T-cell (primary cell): ENCODE measurements around the gene CCL21. TPM values are rescaled to one million over a fixed set of nuclear protein-coding genes. Genes with fewer than 3 reads are reported as not detected.

ENCODE experiments used
- ATAC-seq, 4 experiments: fragments of 200-7000 bp in 3 of 4; fragments of 150-1000 bp in 1 of 4; cut with Tn5 transposase; replicated peaks in 1 of 4; 1 replicate in 3 of 4; 2 replicates in 1 of 4; pipeline ENCODE4 v1.10.0; 2021; ENCODE audit warnings: moderate library complexity in 3 of 4, mild to moderate bottlenecking in 2 of 4, moderate number of reproducible peaks in 1 of 4
- CTCF ChIA-PET, 2 donors: fragments of 300-600 bp; sonication (Branson Sonifier 250); formaldehyde crosslinking; loops; one replicate each; lab custom pipeline; 2022; ENCODE audit warnings: antibody characterized with exemption in 2 of 2; lab: Charles Lee
- POLR2A ChIA-PET, 2 donors: fragments of 300-600 bp; sonication (Branson Sonifier 250); formaldehyde crosslinking; loops; one replicate each; lab custom pipeline; 2022; ENCODE audit warnings: antibody characterized with exemption in 2 of 2; lab: Charles Lee
- DNase-seq, 35 experiments: peaks; one replicate each; pipeline versions ENCODE4 v3.0.0 to v3.0.0-alpha.2; 2013 to 2023
- H3K27ac ChIP-seq: one replicate; pipeline ENCODE4 v1.5.1; 2013; ENCODE audit warnings: low read length
- H3K27me3 ChIP-seq, 2 experiments: replicated peaks in 1 of 2; 1 replicate in 1 of 2; 2 replicates in 1 of 2; pipeline versions ENCODE4 v1.6.1 to v1.7.0; 2013; ENCODE audit warnings: low read length in 1 of 2, mixed read lengths in 1 of 2; ENCODE audit not compliant: control insufficient read depth in 2 of 2, insufficient read depth in 2 of 2; ENCODE audit errors: extremely low read depth in 1 of 2
- H3K36me3 ChIP-seq, 2 donors: 1 replicate in 1 of 2; 2 replicates in 1 of 2; pipeline versions ENCODE4 v1.6.1 to v1.7.0; 2013; ENCODE audit warnings: low read length in 1 of 2; ENCODE audit not compliant: control insufficient read depth in 2 of 2, insufficient read depth in 1 of 2; ENCODE audit errors: extremely low read depth in 1 of 2
- H3K4me1 ChIP-seq, 2 experiments: 1 replicate in 1 of 2; 2 replicates in 1 of 2; pipeline versions ENCODE4 v1.6.1 to v1.7.0; 2013; ENCODE audit warnings: low read length in 2 of 2, mixed read lengths in 1 of 2; ENCODE audit not compliant: insufficient read depth in 2 of 2, control insufficient read depth in 1 of 2; ENCODE audit errors: extremely low read depth in 1 of 2
- H3K4me3 ChIP-seq, 2 donors: 1 replicate in 1 of 2; 2 replicates in 1 of 2; pipeline versions ENCODE4 v1.5.1 to v1.7.0; 2013; ENCODE audit warnings: mild to moderate bottlenecking in 2 of 2, low read length in 1 of 2, moderate library complexity in 1 of 2; ENCODE audit not compliant: control insufficient read depth in 1 of 2; ENCODE audit errors: extremely low read depth in 1 of 2
- H3K9me3 ChIP-seq: 2 replicates; pipeline ENCODE4 v1.7.0; 2013
- H3K27ac Mint-ChIP-seq, 2 donors: one replicate each; pipeline ENCODE4 v1.8.0; 2020 to 2021; ENCODE audit warnings: mild to moderate bottlenecking in 2 of 2, mixed read lengths in 2 of 2
- H3K27me3 Mint-ChIP-seq, 2 donors: one replicate each; pipeline ENCODE4 v1.8.0; 2021 to 2022; ENCODE audit warnings: mixed read lengths in 2 of 2
- H3K36me3 Mint-ChIP-seq: one replicate; pipeline ENCODE4 v1.8.0; 2021; ENCODE audit warnings: mixed read lengths
- H3K4me1 Mint-ChIP-seq, 3 donors: one replicate each; pipeline ENCODE4 v1.8.0; 2020 to 2022; ENCODE audit warnings: mixed read lengths in 3 of 3, mild to moderate bottlenecking in 1 of 3
- H3K4me3 Mint-ChIP-seq, 3 donors: one replicate each; pipeline ENCODE4 v1.8.0; 2020 to 2022; ENCODE audit warnings: mild to moderate bottlenecking in 3 of 3, mixed read lengths in 3 of 3, moderate library complexity in 3 of 3
- H3K9me3 Mint-ChIP-seq, 3 donors: one replicate each; pipeline ENCODE4 v1.8.0; 2020 to 2022; ENCODE audit warnings: mixed read lengths in 3 of 3
- WGBS: methylation state at CpG from one replicate; pipeline ENCODE4 v1.1.5; 2013; ENCODE audit warnings: missing lambda C conversion rate; ENCODE audit not compliant: insufficient coverage; 5-methylcytosine and 5-hydroxymethylcytosine counted together
- total RNA-seq, 35 experiments: library from RNA in 6 of 35; stranded (reverse) in 6 of 35; fragments of 120-200 nt in 1 of 35; gene quantifications; one replicate each; pipeline versions ENCODE4 v1.2.1 to v1.2.4 and lab custom pipeline; 2013 to 2026

CCL21 gene
- total RNA-seq, 5 donors from 2014 or later (not counting 1 experiment from before 2014, with no cell fraction given) = 0.32 to 0.60 TPM; not detected in 3

DNA sequence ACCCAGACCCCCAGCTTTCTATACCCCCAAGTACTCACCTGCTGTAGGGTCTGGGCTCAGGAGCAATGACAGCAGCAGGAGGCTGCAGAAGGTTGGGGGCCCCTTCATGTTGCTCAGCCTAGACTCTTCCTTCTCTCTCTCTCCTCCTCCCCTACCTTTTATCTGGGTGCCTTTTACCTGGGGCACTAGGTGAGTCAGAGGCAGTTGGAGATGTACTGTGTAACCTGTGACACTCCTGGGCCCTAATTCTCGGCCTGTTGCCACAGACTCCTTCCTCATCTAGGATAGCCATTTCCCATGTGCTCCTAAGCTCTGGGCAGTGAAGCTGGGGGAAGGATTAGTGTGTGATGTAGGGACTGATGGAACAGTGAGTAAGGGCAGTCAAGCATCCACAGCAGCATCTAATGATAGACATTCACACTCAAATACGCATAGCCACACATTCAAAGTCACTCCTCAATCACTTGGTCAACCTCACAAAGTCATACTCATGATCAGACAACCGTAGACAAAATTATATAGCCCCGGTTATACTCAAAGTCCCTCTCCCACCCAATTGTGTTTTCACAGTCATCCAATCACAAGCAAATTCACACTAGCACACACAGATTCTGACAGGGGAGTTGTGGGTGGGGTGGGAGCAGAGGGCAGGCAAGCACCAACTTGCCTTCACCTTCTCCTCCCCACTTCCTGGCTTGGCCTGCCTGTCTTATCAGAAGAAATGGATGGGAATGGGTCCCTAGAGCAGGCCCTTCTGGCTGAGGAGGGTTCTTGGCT is 47.2 kb downstream of the CCL21 start, which contains the start of gene CCL27:
CCL27 (minus strand) TSS at position 132 of the 777 bp plus-strand sequence; CDS start at position 108, 24 bp downstream.
- no peaks in the 10 kb centered on the region for H3K27me3 Mint-ChIP-seq
- ATAC-seq = no peak
- H3K27me3 ChIP-seq = no peaks in the 10 kb centered on the region
- H3K4me1 ChIP-seq = peaks cover 19 to 52% of the 10 kb centered on the region in 2 experiments
- ChIA-PET POLR2A (interaction anchor here in 1 of 2 donors (1.0 kb wide), 1 partner anchor 25 kb away, joined by 3 read pairs; the partner anchor contains the start of gene SIGMAR1), CTCF (interaction anchor here (0.7 to 4.4 kb wide), 8 partner anchors 16 to 438 kb away, joined by 3 to 39 read pairs (median 4); partner anchors contain the start of genes DCTN3 (in 1 of the 2), GALT (in 1 of the 2) and SIGMAR1 (in 1 of the 2))
- peak within 1 kb of the TSS; percentile 87 for H3K27ac ChIP-seq
- H3K36me3 ChIP-seq = peaks cover 15 to 19% of the 10 kb centered on the region in 2 donors
- no peak within 1 kb of the TSS for H3K4me3 ChIP-seq
- H3K9me3 ChIP-seq = no peaks in the 10 kb centered on the region
- DNase-seq = no peak
- no peaks in the 10 kb centered on the region for H3K9me3 Mint-ChIP-seq
- peaks cover 19% of the 10 kb centered on the region for H3K36me3 Mint-ChIP-seq
- H3K4me3 Mint-ChIP-seq = peak within 1 kb of the TSS; percentile 18 to 86 (median 28)
- WGBS = 94% methylated on average over 2 of the region's 4 CpGs
- H3K4me1 Mint-ChIP-seq = peaks cover 47 to 61% (median 47%) of the 10 kb centered on the region in 3 donors
- peak within 1 kb of the TSS; percentile 94 to 97 for H3K27ac Mint-ChIP-seq

DNA sequence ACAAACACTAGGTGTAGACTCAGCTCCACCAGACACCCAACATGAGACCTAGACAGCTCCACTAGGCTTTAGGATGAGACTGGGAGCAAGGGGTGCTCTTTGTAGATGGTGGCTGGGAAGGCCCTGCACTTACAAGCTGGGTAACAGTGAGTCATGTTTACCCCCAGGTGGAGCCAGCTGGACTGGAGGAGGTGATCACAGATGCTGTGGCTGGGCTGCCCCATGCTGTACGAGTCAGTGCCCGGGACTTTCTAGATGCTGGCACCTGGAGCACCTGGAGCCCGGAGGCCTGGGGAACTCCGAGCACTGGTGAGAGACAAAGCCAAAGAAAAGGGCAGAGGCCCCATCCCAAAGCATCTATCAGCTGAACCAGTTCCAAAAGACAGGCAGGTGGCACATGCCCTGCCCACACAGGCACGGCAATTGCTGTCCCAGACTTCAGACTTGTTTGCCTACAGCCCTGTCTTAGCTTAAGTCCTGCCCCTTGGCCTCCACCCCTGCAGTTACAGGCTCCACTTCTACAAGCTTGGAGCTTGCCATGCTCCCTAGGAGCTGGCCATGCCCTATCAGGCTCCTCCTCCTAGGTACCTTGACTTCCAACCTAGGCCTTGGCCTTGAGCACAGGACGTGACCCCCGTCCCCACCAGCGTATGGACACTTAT is 50.2 kb downstream of the CCL21 start:
- no peaks in the 10 kb centered on the region for H3K9me3 Mint-ChIP-seq
- Histone ChIP-seq H3K4me3 (no peak overlapping the region), H3K27me3 (no peaks in the 10 kb centered on the region), H3K9me3 (no peaks in the 10 kb centered on the region), H3K27ac (no peak overlapping the region), H3K36me3 (peaks cover 15 to 19% of the 10 kb centered on the region in 2 donors), H3K4me1 (peaks cover 19 to 33% of the 10 kb centered on the region in 2 experiments)
- WGBS = 97% methylated on average over 8 of the region's 8 CpGs
- peak overlapping the region in 1 of 2 donors; percentile 16 for H3K27ac Mint-ChIP-seq
- H3K27me3 Mint-ChIP-seq = no peaks in the 10 kb centered on the region
- ChIA-PET POLR2A (interaction anchor here in 1 of 2 donors (0.6 kb wide), 1 partner anchor 20 kb away, joined by 12 read pairs; no protein-coding TSS in a partner anchor), CTCF (interaction anchor here in 1 of 2 donors (1.7 kb wide), 1 partner anchor 13 kb away, joined by 6 read pairs; the partner anchor contains the start of gene GALT)
- no peak for ATAC-seq
- H3K4me1 Mint-ChIP-seq = peaks cover 33 to 47% (median 45%) of the 10 kb centered on the region in 3 donors
- peaks cover 17% of the 10 kb centered on the region for H3K36me3 Mint-ChIP-seq
- no peak overlapping the region for H3K4me3 Mint-ChIP-seq
- no peak for DNase-seq

Other genes starting within 250 kb of the CCL21 start
- under 1 TPM in 2 of 5 donors, not detected in 3; 0.32 to 0.35 TPM for gene ENHO, start 187.1 kb downstream of the CCL21 start, total RNA-seq
- gene CNTFR, start 120.4 kb downstream of the CCL21 start, total RNA-seq = not detected
- 10 to 100 TPM in 4 of 5 donors, 1 to 10 TPM in 1; 9.3 to 28.6 (median 22.5) TPM for gene RPP25L, start 98.0 kb downstream of the CCL21 start, total RNA-seq
- gene DCTN3, start 89.6 kb downstream of the CCL21 start, total RNA-seq = 10 to 100 TPM; 60.8 to 82.9 (median 69.0) TPM
- under 1 TPM in 1 of 5 donors, not detected in 4; 0.38 TPM for gene ARID3C, start 81.1 kb downstream of the CCL21 start, total RNA-seq
- 10 to 100 TPM; 27.7 to 65.9 (median 60.9) TPM for gene SIGMAR1, start 72.3 kb downstream of the CCL21 start, total RNA-seq
- 100 to 1,000 TPM; 177 to 255 (median 215) TPM for gene GALT, start 63.5 kb downstream of the CCL21 start, total RNA-seq
- gene IL11RA, start 58.0 kb downstream of the CCL21 start, total RNA-seq = 100 to 1,000 TPM; 166 to 220 (median 180) TPM
- not detected for gene CCL27, start 47.5 kb downstream of the CCL21 start, total RNA-seq
- gene CCL19, start 18.9 kb downstream of the CCL21 start, total RNA-seq = not detected
- gene PHF24, start 248.1 kb upstream of the CCL21 start, total RNA-seq = not detected